Measurements from ENCODE around the gene SOX15. TPM values are rescaled to one million over a fixed set of nuclear protein-coding genes. Genes with fewer than 3 reads are reported as not detected.

Gene SOX15
- total and polyA plus RNA-seq, 2 of the 13 experiments (the other 11 are each of a cell fraction or from before 2014, with no cell fraction given) = 0.07 to 0.18 TPM

- no peak; the same call in 1 of the 2 replicates for TF ChIP-seq ZBED4 (CRISPR knock-in tag; IDR thresholded peaks at IDR 0.05; ENCODE audit: borderline replicate concordance)
- TF ChIP-seq SNRNP70 (IDR thresholded peaks at IDR 0.05; ENCODE audit: low read depth, low read length) = no peak
- 0 out of 2 replicates have a peak, but pooled peaks have one; percentile 83 for TF ChIP-seq IKZF5 (CRISPR knock-in tag; IDR thresholded peaks at IDR 0.05)
- peak; percentile 53; the same call in 1 of the 2 replicates for TF ChIP-seq E2F2 (CRISPR knock-in tag; IDR thresholded peaks at IDR 0.05; ENCODE audit: borderline replicate concordance)
- no peak for TF ChIP-seq ZNF782 (CRISPR knock-in tag; IDR thresholded peaks at IDR 0.05; ENCODE audit: borderline replicate concordance)
- TF ChIP-seq ZNF816 (CRISPR knock-in tag; IDR thresholded peaks at IDR 0.05; ENCODE audit: borderline replicate concordance) = peak; percentile 24; the same call in 1 of the 2 replicates
- TF ChIP-seq KAT8 (CRISPR knock-in tag; IDR thresholded peaks at IDR 0.05) = peak; percentile 97
- 0 out of 2 replicates have a peak, but pooled peaks have one; percentile 22 for TF ChIP-seq ZNF879 (CRISPR knock-in tag; IDR thresholded peaks at IDR 0.05)
- no peak for TF ChIP-seq MTF2 (CRISPR knock-in tag; IDR thresholded peaks at IDR 0.05; ENCODE audit: borderline replicate concordance)
- no peak for TF ChIP-seq CREBL2 (CRISPR knock-in tag; IDR thresholded peaks at IDR 0.05; ENCODE audit: borderline replicate concordance)
- 0 out of 2 replicates have a peak, but pooled peaks have one; percentile 22 for TF ChIP-seq NFRKB (IDR thresholded peaks at IDR 0.05)
- TF ChIP-seq SETDB1 (CRISPR knock-in tag; IDR thresholded peaks at IDR 0.05; ENCODE audit: borderline replicate concordance) = no peak
- TF ChIP-seq FOXM1 (CRISPR knock-in tag; IDR thresholded peaks at IDR 0.05) = no peak
- no peak for TF ChIP-seq ZNF382 (CRISPR knock-in tag; IDR thresholded peaks at IDR 0.05; ENCODE audit: borderline replicate concordance)
- TF ChIP-seq SNAPC5 (CRISPR knock-in tag; IDR thresholded peaks at IDR 0.05; ENCODE audit: borderline replicate concordance) = peak; percentile 65; the same call in 1 of the 2 replicates
- TF ChIP-seq ZNF572 (CRISPR knock-in tag; IDR thresholded peaks at IDR 0.05) = no peak
- no peak for TF ChIP-seq ZFP82 (CRISPR knock-in tag; IDR thresholded peaks at IDR 0.05; ENCODE audit: borderline replicate concordance)
- no peak for TF ChIP-seq ZC3H4 (CRISPR knock-in tag; IDR thresholded peaks at IDR 0.05; ENCODE audit: borderline replicate concordance)
- peak; percentile 92 for TF ChIP-seq TGIF2 (CRISPR knock-in tag; IDR thresholded peaks at IDR 0.05)
- no peak for TF ChIP-seq CSRNP2 (CRISPR knock-in tag; conservative IDR thresholded peaks at IDR 0.05; ENCODE audit: low read depth)
- TF ChIP-seq RFX3 (CRISPR knock-in tag; IDR thresholded peaks at IDR 0.05) = no peak
- TF ChIP-seq SAP130 (CRISPR knock-in tag; IDR thresholded peaks at IDR 0.05; ENCODE audit: low read depth) = peak; percentile 98
- TF ChIP-seq MBNL3 (CRISPR knock-in tag; conservative IDR thresholded peaks at IDR 0.05) = no peak
These were observed 17.6 kb downstream of the SOX15 start (continued) for GRCh38 chr17:7572338-7572587.

All from HepG2 (cell line).